Omental fat pad (tissue), 4 donors: ENCODE data around the gene SLC28A1. TPM values are rescaled to one million over a fixed set of nuclear protein-coding genes. Genes with fewer than 3 reads are reported as not detected.

Experiments used
- ATAC-seq: fragments of 150-250 bp; one replicate; pipeline ENCODE4 v1.9.1; 2016; ENCODE audit warnings: mild to moderate bottlenecking, moderate library complexity; ENCODE audit not compliant: low FRiP score
- DNase-seq: peaks from one replicate; pipeline ENCODE4 v3.0.0-alpha.2; 2019; ENCODE audit warnings: low spot score
- CTCF ChIP-seq, 3 donors: fragments of 450-650 bp; IDR thresholded peaks; one replicate each; pipeline ENCODE4 v1.5.1; 2016 to 2017; ENCODE audit warnings: antibody characterized with exemption in 3 of 3, mild to moderate bottlenecking in 3 of 3, moderate library complexity in 2 of 3
- total RNA-seq, 4 donors: library from RNA; depleted of rRNA; stranded (reverse); fragments of >200 nt; gene quantifications; one replicate each; pipeline ENCODE4 v1.1.0, GENCODE V29; 2016

SLC28A1 gene
- total RNA-seq, 4 donors from 2014 or later = not detected

- ATAC-seq (peak; percentile 37), DNase-seq (peak; percentile 32)
- no peak for TF ChIP-seq CTCF (IDR thresholded peaks at IDR 0.05)
Observed at GRCh38 chr15:84878504-84878903, 6.0 kb upstream of the SLC28A1 start.

- no peak for ATAC-seq
- TF ChIP-seq CTCF (IDR thresholded peaks at IDR 0.05) = no peak
- DNase-seq = no peak
Observed at GRCh38 chr15:84879088-84879780, 5.2 kb upstream of the SLC28A1 start.

GRCh38 chr15:84880007-84880406 is 4.5 kb upstream of the SLC28A1 start:
- no peak for TF ChIP-seq CTCF (IDR thresholded peaks at IDR 0.05)
- ATAC-seq = no peak

GRCh38 chr15:84880822-84881519 is 3.5 kb upstream of the SLC28A1 start:
- DNase-seq (no peak), ATAC-seq (no peak)
- TF ChIP-seq CTCF (IDR thresholded peaks at IDR 0.05) = no peak

More at GRCh38 chr15:84880007-84880406, 4.5 kb upstream of the SLC28A1 start:
- DNase-seq = no peak

GRCh38 chr15:84881520-84881830 is 3.0 kb upstream of the SLC28A1 start:
- DNase-seq = no peak
- no peak for TF ChIP-seq CTCF (IDR thresholded peaks at IDR 0.05)
- ATAC-seq = no peak

GRCh38 chr15:84883466-84883865 is 996 bp upstream of the SLC28A1 start:
- TF ChIP-seq CTCF (IDR thresholded peaks at IDR 0.05) = no peak
- no peak for ATAC-seq
- no peak for DNase-seq

- DNase-seq = no peak
- TF ChIP-seq CTCF (IDR thresholded peaks at IDR 0.05) = no peak
- no peak for ATAC-seq
Observed at GRCh38 chr15:84885801-84886200, 1.3 kb downstream of the SLC28A1 start.
